ENCODE results near the gene MTMR2. TPM values are rescaled to one million over a fixed set of nuclear protein-coding genes. Genes with fewer than 3 reads are reported as not detected.

The MTMR2 gene
- polyA plus RNA-seq, 1 experiment: 43.3 TPM

- CTCF ChIA-PET: no interaction called here
- TF ChIP-seq CTCF (IDR thresholded peaks at IDR 0.05; ENCODE audit: low read depth, low read length): no peak
- Histone ChIP-seq H3K4me3 (ENCODE audit: low read depth, low read length) (no peak overlapping the region), H3K9me3 (ENCODE audit: control insufficient read depth, insufficient read depth, low read length) (no peaks in the 10 kb centered on the region), H3K27ac (ENCODE audit: low read depth, low read length) (no peak overlapping the region), H3K27me3 (ENCODE audit: control insufficient read depth, insufficient read depth, low read length) (no peaks in the 10 kb centered on the region)
- DNase-seq (ENCODE audit: low read depth, low spot score): no peak
- POLR2A ChIA-PET: no interaction called here
Measured at GRCh38 chr11:95888852-95889251, 35.1 kb downstream of the MTMR2 start.

- CTCF ChIA-PET: no interaction called here
- Histone ChIP-seq H3K27ac (ENCODE audit: low read depth, low read length) (no peak overlapping the region), H3K9me3 (ENCODE audit: control insufficient read depth, insufficient read depth, low read length) (no peaks in the 10 kb centered on the region), H3K27me3 (ENCODE audit: control insufficient read depth, insufficient read depth, low read length) (no peaks in the 10 kb centered on the region), H3K4me3 (ENCODE audit: low read depth, low read length) (no peak overlapping the region)
- no peak for TF ChIP-seq CTCF (IDR thresholded peaks at IDR 0.05; ENCODE audit: low read depth, low read length)
- DNase-seq (ENCODE audit: low read depth, low spot score): no peak
- POLR2A ChIA-PET: no interaction called here
Measured at GRCh38 chr11:95888439-95888838, 35.5 kb downstream of the MTMR2 start.

- no peak for DNase-seq (ENCODE audit: low read depth, low spot score)
- Histone ChIP-seq H3K9me3 (ENCODE audit: control insufficient read depth, insufficient read depth, low read length) (no peaks in the 10 kb centered on the region), H3K27me3 (ENCODE audit: control insufficient read depth, insufficient read depth, low read length) (no peaks in the 10 kb centered on the region), H3K27ac (ENCODE audit: low read depth, low read length) (no peak overlapping the region), H3K4me3 (ENCODE audit: low read depth, low read length) (no peak overlapping the region)
- ChIA-PET POLR2A (no interaction called here), CTCF (no interaction called here)
- TF ChIP-seq CTCF (IDR thresholded peaks at IDR 0.05; ENCODE audit: low read depth, low read length): no peak
Measured at GRCh38 chr11:95886462-95886861, 37.4 kb downstream of the MTMR2 start.

- Histone ChIP-seq H3K27ac (ENCODE audit: low read depth, low read length) (no peak overlapping the region), H3K27me3 (ENCODE audit: control insufficient read depth, insufficient read depth, low read length) (no peaks in the 10 kb centered on the region), H3K4me3 (ENCODE audit: low read depth, low read length) (no peak overlapping the region), H3K9me3 (ENCODE audit: control insufficient read depth, insufficient read depth, low read length) (no peaks in the 10 kb centered on the region)
- ChIA-PET CTCF (interaction anchor here (1.1 to 1.2 kb wide), 2 partner anchors 48 to 458 kb away, joined by 3 to 4 read pairs; partner anchors contain the start of gene MAML2), POLR2A (no interaction called here)
- no peak for TF ChIP-seq CTCF (IDR thresholded peaks at IDR 0.05; ENCODE audit: low read depth, low read length)
- no peak for DNase-seq (ENCODE audit: low read depth, low spot score)
Measured at GRCh38 chr11:95884802-95885201, 39.1 kb downstream of the MTMR2 start.

- CTCF ChIA-PET: interaction anchor here (1.1 kb wide), 1 partner anchor 459 kb away, joined by 4 read pairs; the partner anchor contains the start of gene MAML2
Measured at GRCh38 chr11:95884376-95884775, 39.5 kb downstream of the MTMR2 start.

More at GRCh38 chr11:95884376-95884775, 39.5 kb downstream of the MTMR2 start:
- no peak for TF ChIP-seq CTCF (IDR thresholded peaks at IDR 0.05; ENCODE audit: low read depth, low read length)
- DNase-seq (ENCODE audit: low read depth, low spot score): no peak
- POLR2A ChIA-PET: no interaction called here
- no peak overlapping the region for H3K27ac ChIP-seq (ENCODE audit: low read depth, low read length)
- no peak overlapping the region for H3K4me3 ChIP-seq (ENCODE audit: low read depth, low read length)
- no peaks in the 10 kb centered on the region for H3K9me3 ChIP-seq (ENCODE audit: control insufficient read depth, insufficient read depth, low read length)
- no peaks in the 10 kb centered on the region for H3K27me3 ChIP-seq (ENCODE audit: control insufficient read depth, insufficient read depth, low read length)

Data from AG04450 (cell line).